GM23248 (cell line): ENCODE data around the gene DACH1. TPM values are rescaled to one million over a fixed set of nuclear protein-coding genes. Genes with fewer than 3 reads are reported as not detected.

Source experiments
- DNase-seq: peaks from one replicate; pipeline ENCODE4 v3.0.0-alpha.2; 2015
- H2AFZ ChIP-seq: fragments of 200-600 bp; sonication (generic); 2 replicates; pipeline ENCODE4 v1.6.1; 2016; ENCODE audit warnings: antibody characterized with exemption
- H3F3A ChIP-seq: fragments of 200-600 bp; sonication (generic); 2 replicates; pipeline ENCODE4 v1.6.1; 2016; ENCODE audit warnings: mild to moderate bottlenecking, antibody characterized with exemption, mixed run types; ENCODE audit not compliant: insufficient read depth
- H3K27ac ChIP-seq: fragments of 200-600 bp; sonication (generic); 2 replicates; pipeline ENCODE4 v1.5.1; 2016; ENCODE audit warnings: mild to moderate bottlenecking
- H3K27me3 ChIP-seq: fragments of 200-600 bp; sonication (generic); replicated peaks from 2 replicates; pipeline ENCODE4 v1.6.1; 2016; ENCODE audit warnings: mild to moderate bottlenecking; ENCODE audit not compliant: insufficient read depth
- H3K36me3 ChIP-seq: fragments of 200-600 bp; sonication (generic); 2 replicates; pipeline ENCODE4 v1.6.1; 2016; ENCODE audit warnings: low read depth, mild to moderate bottlenecking
- H3K4me1 ChIP-seq: fragments of 200-600 bp; sonication (generic); 2 replicates; pipeline ENCODE4 v1.6.1; 2016; ENCODE audit warnings: mild to moderate bottlenecking; ENCODE audit not compliant: insufficient read depth
- H3K4me2 ChIP-seq: fragments of 200-600 bp; sonication (generic); one replicate; pipeline ENCODE4 v1.6.1; 2016; ENCODE audit warnings: mild to moderate bottlenecking; ENCODE audit not compliant: unreplicated experiment
- H3K4me3 ChIP-seq: fragments of 200-600 bp; sonication (generic); 2 replicates; pipeline ENCODE4 v1.5.1; 2016; ENCODE audit warnings: mild to moderate bottlenecking
- H3K79me2 ChIP-seq: fragments of 200-600 bp; sonication (generic); 2 replicates; pipeline ENCODE4 v1.6.1; 2016; ENCODE audit warnings: mild to moderate bottlenecking; ENCODE audit not compliant: insufficient read depth
- H3K9ac ChIP-seq: fragments of 200-600 bp; sonication (generic); 2 replicates; pipeline ENCODE4 v1.6.1; 2016; ENCODE audit warnings: mild to moderate bottlenecking
- H3K9me2 ChIP-seq: fragments of 200-600 bp; sonication (generic); 2 replicates; pipeline ENCODE4 v1.6.1; 2016; ENCODE audit warnings: mixed run types, mild to moderate bottlenecking, moderate library complexity; ENCODE audit not compliant: insufficient read depth
- H3K9me3 ChIP-seq: fragments of 200-600 bp; sonication (generic); one replicate; pipeline ENCODE4 v1.6.1; 2017; ENCODE audit warnings: low read depth
- H4K20me1 ChIP-seq: fragments of 200-600 bp; sonication (generic); 2 replicates; pipeline ENCODE4 v1.6.0; 2016; ENCODE audit not compliant: insufficient read depth
- EZH2 ChIP-seq: fragments of 200-600 bp; sonication (generic); IDR thresholded peaks from 2 replicates; pipeline ENCODE4 v1.6.1; 2018; ENCODE audit warnings: antibody characterized with exemption, mild to moderate bottlenecking; ENCODE audit not compliant: insufficient read depth, poor library complexity, severe bottlenecking
- EZH2phosphoT487 ChIP-seq: fragments of 200-600 bp; sonication (generic); IDR thresholded peaks from 2 replicates; pipeline ENCODE4 v1.6.1; 2018; ENCODE audit warnings: antibody characterized with exemption, moderate library complexity, mild to moderate bottlenecking, low read depth; ENCODE audit not compliant: insufficient read depth
- WGBS, 2 experiments: methylation state at CpG; one replicate each; pipeline ENCODE4 v1.1.6; 2015 to 2017; ENCODE audit warnings: low lambda C conversion rate in 2 of 2, low coverage in 1 of 2; ENCODE audit errors: missing lambda C conversion rate in 2 of 2; 5-methylcytosine and 5-hydroxymethylcytosine counted together
- in situ Hi-C: fragments of 300-500 bp; cut with MboI; formaldehyde crosslinking; loops from 2 replicates; pipeline ENCODE4 v1.15.0; 2020
- polyA plus RNA-seq: library from polyadenylated mRNA; unstranded; fragments of >200 nt; fragmentation: Nextera tagmentation; extraction: Ambion mirVana; gene quantifications from 2 replicates; pipeline ENCODE4 v1.2.1, GENCODE V29; 2016
- total RNA-seq: library from RNA; depleted of rRNA; stranded (reverse); fragments of >200 nt; shearing (Covaris generic); gene quantifications from 2 replicates; pipeline ENCODE4 v1.2.3, GENCODE V29; 2014

DACH1 gene
- total and polyA plus RNA-seq, 2 experiments from 2014 or later, result not detected

DNA sequence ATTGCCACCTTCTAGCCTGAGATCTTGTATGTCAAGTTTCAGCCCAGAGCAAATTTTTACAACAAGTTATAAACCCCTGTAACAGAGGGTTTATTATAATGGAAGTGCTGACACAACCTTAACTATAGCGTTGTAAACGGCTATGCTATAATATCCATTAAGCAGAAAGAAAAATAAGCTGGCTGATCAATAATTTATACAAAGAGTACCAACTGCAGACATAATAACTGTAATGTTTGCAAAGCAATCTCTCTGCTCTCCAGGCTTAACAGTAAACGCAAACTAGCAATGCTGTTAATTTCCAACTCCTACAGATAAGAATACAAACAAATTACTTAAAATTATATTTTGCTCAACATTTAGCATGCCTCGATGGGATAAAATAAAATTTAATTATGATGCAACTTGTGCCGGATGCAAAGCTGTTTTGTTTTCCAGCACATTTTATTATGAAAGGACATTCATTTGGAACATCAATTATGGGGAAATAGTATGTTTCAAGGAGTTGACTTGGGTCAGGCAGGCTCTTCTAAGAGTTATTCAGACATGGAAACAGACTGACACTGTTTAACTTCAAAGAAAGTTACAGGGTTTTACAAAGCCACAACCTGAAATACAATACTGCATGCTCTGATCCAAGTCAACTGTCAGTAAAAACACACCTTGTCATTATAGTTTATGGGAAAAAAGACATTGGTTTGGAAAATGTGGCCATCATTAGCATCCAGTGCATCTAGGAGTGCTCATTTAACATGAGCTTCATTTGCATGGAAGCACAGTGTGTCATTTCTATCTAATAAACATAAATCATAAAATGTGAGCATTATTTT lies 6.6 kb upstream of the DACH1 start:
- no peak overlapping the region for H3K4me3 ChIP-seq
- in situ Hi-C loops, result no loop called here
- TF ChIP-seq EZH2phosphoT487 (no peak), EZH2 (no peak)
- H3K79me2 ChIP-seq, result no peaks in the 10 kb centered on the region
- H3K9me3 ChIP-seq, result no peaks in the 10 kb centered on the region
- H3K36me3 ChIP-seq, result no peaks in the 10 kb centered on the region
- H3K27ac ChIP-seq, result no peak overlapping the region
- no peaks in the 10 kb centered on the region for H3F3A ChIP-seq
- H4K20me1 ChIP-seq, result no peaks in the 10 kb centered on the region
- H3K27me3 ChIP-seq, result peaks cover under 1% of the 10 kb centered on the region; the same call in 1 of the 2 replicates
- WGBS, 2 experiments, result 33 to 39% methylated on average over 5 of the region's 5 CpGs
- no peak for DNase-seq
- no peak overlapping the region for H3K4me2 ChIP-seq
- H2AFZ ChIP-seq, result no peak overlapping the region
- H3K9ac ChIP-seq, result no peak overlapping the region
- no peaks in the 10 kb centered on the region for H3K9me2 ChIP-seq
- no peaks in the 10 kb centered on the region for H3K4me1 ChIP-seq

DNA sequence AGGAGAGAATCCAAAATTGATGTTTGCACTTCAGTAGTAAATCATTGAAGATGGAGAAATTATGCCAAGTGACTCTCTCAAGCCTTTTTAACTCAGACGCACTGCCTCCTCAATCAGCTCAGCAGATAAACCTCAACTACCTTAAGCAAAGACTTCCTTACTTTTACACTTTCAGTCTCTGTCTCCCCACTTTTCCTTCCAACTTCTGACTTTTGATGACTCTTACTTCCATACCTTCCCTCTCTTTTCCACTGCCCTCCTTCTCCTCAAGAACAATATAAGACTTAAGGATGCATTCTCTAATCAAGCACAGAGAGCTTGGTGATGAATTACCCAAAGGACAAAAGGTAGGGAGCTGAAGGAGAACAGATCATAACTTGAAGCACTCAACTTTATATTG lies 4.8 kb upstream of the DACH1 start:
- Histone ChIP-seq H3K9me2 (no peaks in the 10 kb centered on the region), H3K4me1 (no peaks in the 10 kb centered on the region), H3K36me3 (no peaks in the 10 kb centered on the region), H3K4me2 (no peak overlapping the region), H3K4me3 (no peak overlapping the region), H3F3A (no peaks in the 10 kb centered on the region), H3K27me3 (peaks cover 13% of the 10 kb centered on the region), H3K27ac (no peak overlapping the region), H2AFZ (no peak overlapping the region), H3K9me3 (no peaks in the 10 kb centered on the region), H3K9ac (no peak overlapping the region), H3K79me2 (no peaks in the 10 kb centered on the region), H4K20me1 (no peaks in the 10 kb centered on the region)
- WGBS, 2 experiments, result 50 to 60% methylated on average over 1 of the region's 1 CpG
- TF ChIP-seq EZH2 (no peak), EZH2phosphoT487 (no peak)
- DNase-seq, result no peak
- in situ Hi-C loops, result no loop called here

DNA sequence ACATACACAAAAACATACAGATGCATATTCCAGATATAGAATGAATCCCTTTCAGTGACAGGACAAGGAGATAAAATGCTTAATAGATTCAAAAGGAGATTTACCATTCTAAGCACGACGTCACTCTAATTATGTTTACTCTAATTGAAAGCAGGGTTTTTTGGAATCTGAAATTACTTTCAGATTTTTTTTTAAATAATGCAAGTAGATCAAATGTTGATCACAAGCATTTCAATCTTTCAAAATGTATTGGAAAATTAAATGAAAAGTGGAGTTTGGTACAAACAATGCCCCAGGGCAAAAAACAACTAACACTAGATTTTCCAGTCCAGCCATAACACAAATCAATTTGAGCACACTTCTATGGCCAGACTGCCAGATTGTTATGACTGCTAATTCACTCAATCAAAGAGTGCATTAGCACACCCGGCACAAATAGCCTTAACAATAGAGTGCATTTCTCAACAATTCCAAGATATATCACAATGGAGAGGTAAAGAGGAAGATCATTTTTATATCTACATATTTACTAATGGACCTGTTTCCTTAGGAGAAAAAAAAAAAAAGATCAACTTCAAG lies 4.3 kb upstream of the DACH1 start:
- Histone ChIP-seq H2AFZ (no peak overlapping the region), H3K9me3 (no peaks in the 10 kb centered on the region), H3F3A (no peaks in the 10 kb centered on the region), H3K36me3 (no peaks in the 10 kb centered on the region), H3K79me2 (no peaks in the 10 kb centered on the region), H3K4me3 (no peak overlapping the region), H3K9me2 (no peaks in the 10 kb centered on the region), H3K27ac (no peak overlapping the region), H3K4me2 (no peak overlapping the region), H3K27me3 (peaks cover 13% of the 10 kb centered on the region), H3K9ac (no peak overlapping the region), H4K20me1 (no peaks in the 10 kb centered on the region), H3K4me1 (no peaks in the 10 kb centered on the region)
- no peak for DNase-seq
- in situ Hi-C loops, result no loop called here
- TF ChIP-seq EZH2 (no peak), EZH2phosphoT487 (no peak)
- 10 to 13% methylated on average over 3 of the region's 3 CpGs for WGBS, 2 experiments

DNA sequence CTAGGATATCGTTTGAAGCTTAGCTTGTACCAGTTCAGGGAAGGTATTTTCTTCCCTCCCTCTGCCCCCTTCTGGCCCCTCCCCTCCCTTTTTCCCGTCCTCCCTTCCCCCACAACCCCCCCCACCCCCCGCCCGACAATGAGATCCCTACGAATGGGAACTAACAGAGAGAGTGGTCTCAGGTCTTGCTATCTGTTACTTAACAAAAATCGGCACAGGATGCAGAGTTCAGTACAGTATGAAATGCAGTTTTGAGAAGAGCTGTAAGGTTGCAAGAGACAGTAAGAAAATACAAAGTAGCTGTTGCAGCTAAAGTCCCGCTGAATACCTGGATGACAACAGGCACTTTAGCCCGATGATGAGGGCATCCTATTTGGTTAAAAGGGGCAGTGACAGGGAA lies 3.1 kb upstream of the DACH1 start:
- in situ Hi-C loops, result no loop called here
- no peak for DNase-seq
- peaks cover 13% of the 10 kb centered on the region for H3K27me3 ChIP-seq
- H3K27ac ChIP-seq, result no peak overlapping the region
- H3K36me3 ChIP-seq, result no peaks in the 10 kb centered on the region
- H3K9ac ChIP-seq, result no peak overlapping the region
- no peaks in the 10 kb centered on the region for H3K9me3 ChIP-seq
- H3K4me3 ChIP-seq, result no peak overlapping the region
- H2AFZ ChIP-seq, result no peak overlapping the region
- no peak overlapping the region for H3K4me2 ChIP-seq
- H4K20me1 ChIP-seq, result no peaks in the 10 kb centered on the region
- no peaks in the 10 kb centered on the region for H3K79me2 ChIP-seq
- no peak for TF ChIP-seq EZH2phosphoT487
- TF ChIP-seq EZH2, result no peak
- H3K4me1 ChIP-seq, result no peaks in the 10 kb centered on the region
- H3K9me2 ChIP-seq, result no peaks in the 10 kb centered on the region
- 21 to 32% methylated on average over 6 to 8 of the region's 8 CpGs for WGBS, 2 experiments
- H3F3A ChIP-seq, result no peaks in the 10 kb centered on the region
